Esophagus muscularis mucosa (tissue), 4 donors: Measurements from ENCODE around the gene PIK3CB. TPM values are rescaled to one million over a fixed set of nuclear protein-coding genes. Genes with fewer than 3 reads are reported as not detected.
A peak's percentile ranks its signal among the peaks of the same experiment; 100 is the strongest.
"Not testable (repeated sequence)": the region's sequence is repeated elsewhere in the genome, so short reads cannot be mapped to it uniquely, and the experiment has no call there.

Experiments
- DNase-seq: peaks from one replicate; pipeline ENCODE4 v3.0.0-alpha.2; 2017; ENCODE audit errors: extremely low spot score
- H3K27ac ChIP-seq, 4 donors: fragments of 200-600 bp; sonication (generic); replicated peaks in 1 of 4; 1 replicate in 3 of 4; 2 replicates in 1 of 4; pipeline ENCODE4 v1.5.1; 2016 to 2019; ENCODE audit warnings: mild to moderate bottlenecking in 1 of 4
- H3K27me3 ChIP-seq, 4 donors: fragments of 200-600 bp; sonication (generic); one replicate each; pipeline versions ENCODE4 v1.5.1 to v1.6.0; 2016 to 2019
- H3K36me3 ChIP-seq, 4 donors: fragments of 200-600 bp; sonication (generic); one replicate each; pipeline ENCODE4 v1.5.1; 2016 to 2019
- H3K4me1 ChIP-seq, 4 donors: fragments of 200-600 bp; sonication (generic); one replicate each; pipeline ENCODE4 v1.5.1; 2016 to 2019
- H3K4me3 ChIP-seq, 4 donors: fragments of 200-600 bp; sonication (generic); 1 replicate in 2 of 4; 2 replicates in 2 of 4; pipeline ENCODE4 v1.5.1; 2016 to 2019; ENCODE audit warnings: mild to moderate bottlenecking in 4 of 4, moderate library complexity in 1 of 4
- H3K9me3 ChIP-seq, 4 donors: fragments of 200-600 bp; sonication (generic); 1 replicate in 3 of 4; 2 replicates in 1 of 4; pipeline ENCODE4 v1.5.1; 2016 to 2019
- CTCF ChIP-seq, 3 experiments: fragments of 200-600 bp in 2 of 3; fragments of 450-650 bp in 1 of 3; sonication (generic) in 2 of 3; IDR thresholded peaks; one replicate each; pipeline ENCODE4 v1.5.1; 2017 to 2019; ENCODE audit warnings: antibody characterized with exemption in 3 of 3, mild to moderate bottlenecking in 2 of 3, moderate library complexity in 1 of 3
- EP300 ChIP-seq: sonication (generic); formaldehyde crosslinking; IDR thresholded peaks from one replicate; pipeline ENCODE4 v1.6.1; 2017; ENCODE audit warnings: antibody characterized with exemption
- POLR2A ChIP-seq: fragments of 450-650 bp; IDR thresholded peaks from one replicate; pipeline ENCODE4 v1.6.1; 2017; ENCODE audit warnings: antibody characterized with exemption, moderate library complexity, mild to moderate bottlenecking, low read depth
- POLR2AphosphoS5 ChIP-seq, 2 donors: sonication (generic); formaldehyde crosslinking; IDR thresholded peaks; one replicate each; pipeline ENCODE4 v1.6.1; 2017; ENCODE audit warnings: antibody characterized with exemption in 2 of 2
- WGBS: methylation state at CpG from one replicate; pipeline ENCODE4 v1.1.5; 2018; 5-methylcytosine and 5-hydroxymethylcytosine counted together
- intact Hi-C: fragments of 100-400 bp; cut with DNase I; formaldehyde crosslinking; loops from one replicate; pipeline ENCODE4 v1.15.1; 2023
- total RNA-seq, 4 donors: library from RNA; depleted of rRNA; stranded (reverse); fragments of >200 nt; gene quantifications; one replicate each; pipeline versions ENCODE4 v1.1.0 to v1.2.1, GENCODE V29; 2016

The PIK3CB gene
- total RNA-seq, 4 donors from 2014 or later: 32.1 to 42.7 (median 36.6) TPM

GRCh38 chr3:138799822-138800221, 34.9 kb downstream of the PIK3CB start:
- no peaks in the 10 kb centered on the region for H3K27me3 ChIP-seq
- H3K9me3 ChIP-seq: no peaks in the 10 kb centered on the region
- H3K4me1 ChIP-seq: peaks cover 11 to 39% (median 33%) of the 10 kb centered on the region in 4 donors
- DNase-seq: no peak
- peak overlapping the region; percentile 62 to 74 (median 70) for H3K27ac ChIP-seq
- TF ChIP-seq EP300: peak; percentile 88
- TF ChIP-seq CTCF (IDR thresholded peaks at IDR 0.05): no peak
- TF ChIP-seq POLR2AphosphoS5 (IDR thresholded peaks at IDR 0.05): peak; percentile 64 to 84
- intact Hi-C loops: no loop called here
- peaks cover 0 to 3% (median under 1%) of the 10 kb centered on the region in 4 donors for H3K36me3 ChIP-seq
- no peak overlapping the region for H3K4me3 ChIP-seq
- WGBS: 82% methylated on average over 3 of the region's 3 CpGs

DNA sequence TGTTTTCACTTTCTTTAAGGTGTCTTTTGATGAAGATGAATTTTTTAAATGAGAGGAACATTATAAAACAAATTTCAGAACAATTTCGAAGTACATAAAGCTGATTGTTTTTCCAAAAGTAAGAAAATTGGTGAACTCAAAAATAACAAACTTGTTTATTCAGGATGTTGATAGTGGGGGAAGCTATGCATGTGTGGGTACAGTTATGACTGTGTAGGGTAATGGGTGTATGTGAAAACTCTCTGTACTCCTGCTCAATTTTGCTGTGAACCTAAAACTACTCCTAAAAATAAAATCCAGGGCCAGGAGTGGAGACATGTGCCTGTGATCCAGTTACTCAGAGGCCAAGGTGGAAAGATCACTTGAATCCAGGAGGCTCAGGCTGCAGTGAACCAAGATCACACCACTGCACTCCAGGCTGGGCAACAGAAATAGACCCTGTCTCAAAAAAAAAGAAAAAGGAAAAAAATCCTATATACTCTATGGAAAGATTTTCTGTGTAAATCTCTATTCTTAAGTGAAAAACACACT, 37.2 kb downstream of the PIK3CB start:
- H3K27ac ChIP-seq: no peak overlapping the region

DNA sequence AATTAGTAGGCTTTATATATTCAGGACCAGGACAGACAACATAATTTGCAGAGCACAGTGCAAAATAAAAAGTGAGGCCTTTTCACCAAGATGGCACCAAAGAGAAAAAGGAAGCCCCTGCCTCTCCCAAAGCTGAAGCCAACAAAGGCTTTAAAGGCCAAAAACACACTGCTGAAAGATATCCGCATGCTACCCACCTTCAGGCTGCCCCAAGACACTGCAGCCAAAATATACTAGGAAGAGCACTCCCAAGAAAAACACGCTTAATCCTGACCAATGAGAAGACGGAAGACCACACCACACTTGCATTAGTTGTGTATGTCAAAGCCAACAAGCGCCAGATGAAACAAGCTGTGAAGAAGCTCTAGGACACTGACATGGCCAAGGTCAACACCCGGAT, 38.0 kb downstream of the PIK3CB start:
- no peak for DNase-seq
- peaks cover 11 to 26% (median 22%) of the 10 kb centered on the region in 4 donors for H3K4me1 ChIP-seq
- WGBS: 98% methylated on average over 5 of the region's 5 CpGs
- no peak overlapping the region for H3K4me3 ChIP-seq
- intact Hi-C loops: no loop called here
- TF ChIP-seq CTCF (IDR thresholded peaks at IDR 0.05) (no peak), EP300 (no peak), POLR2A (no peak), POLR2AphosphoS5 (IDR thresholded peaks at IDR 0.05) (no peak)
- no peak overlapping the region for H3K27ac ChIP-seq
- no peaks in the 10 kb centered on the region for H3K27me3 ChIP-seq
- peaks cover 6 to 31% (median 16%) of the 10 kb centered on the region in 4 donors for H3K36me3 ChIP-seq
- no peaks in the 10 kb centered on the region for H3K9me3 ChIP-seq

More for the DNA sequence above, 37.2 kb downstream of the PIK3CB start:
- intact Hi-C loops: no loop called here
- no peaks in the 10 kb centered on the region for H3K27me3 ChIP-seq
- TF ChIP-seq CTCF (IDR thresholded peaks at IDR 0.05) (no peak), POLR2A (no peak), EP300 (no peak), POLR2AphosphoS5 (IDR thresholded peaks at IDR 0.05) (no peak)
- DNase-seq: no peak
- H3K9me3 ChIP-seq: no peaks in the 10 kb centered on the region
- peaks cover 6 to 24% (median 15%) of the 10 kb centered on the region in 4 donors for H3K36me3 ChIP-seq
- 100% methylated on average over 1 of the region's 1 CpG for WGBS
- no peak overlapping the region for H3K4me3 ChIP-seq
- peaks cover 11 to 30% (median 26%) of the 10 kb centered on the region in 4 donors for H3K4me1 ChIP-seq

- Histone ChIP-seq H3K4me3 (no peak overlapping the region), H3K27me3 (no peaks in the 10 kb centered on the region), H3K4me1 (peaks cover 0 to 3% (median 0%) of the 10 kb centered on the region in 4 donors), H3K36me3 (peaks cover 0 to 3% (median 0%) of the 10 kb centered on the region in 4 donors), H3K9me3 (no peaks in the 10 kb centered on the region), H3K27ac (no peak overlapping the region)
- TF ChIP-seq POLR2A (no peak), EP300 (no peak), CTCF (IDR thresholded peaks at IDR 0.05) (no peak), POLR2AphosphoS5 (IDR thresholded peaks at IDR 0.05) (no peak)
- intact Hi-C loops: no loop called here
- 64% methylated on average over 3 of the region's 3 CpGs for WGBS
- DNase-seq: no peak
Observed at GRCh38 chr3:138786788-138787271, 47.9 kb downstream of the PIK3CB start.

- Histone ChIP-seq H3K27me3 (no peaks in the 10 kb centered on the region), H3K9me3 (no peaks in the 10 kb centered on the region), H3K4me3 (no peak overlapping the region), H3K27ac (no peak overlapping the region), H3K4me1 (peaks cover 0 to 3% (median 0%) of the 10 kb centered on the region in 4 donors), H3K36me3 (peaks cover 0 to 3% (median 0%) of the 10 kb centered on the region in 4 donors)
- no peak for DNase-seq
- TF ChIP-seq POLR2AphosphoS5 (IDR thresholded peaks at IDR 0.05) (no peak), CTCF (IDR thresholded peaks at IDR 0.05) (no peak), POLR2A (no peak), EP300 (no peak)
- intact Hi-C loops: no loop called here
Observed at GRCh38 chr3:138785951-138786350, 48.8 kb downstream of the PIK3CB start.

GRCh38 chr3:138785362-138785857, 49.3 kb downstream of the PIK3CB start:
- not testable (repeated sequence) for DNase-seq

More at GRCh38 chr3:138785362-138785857, 49.3 kb downstream of the PIK3CB start:
- intact Hi-C loops, H3K27me3 ChIP-seq, H3K4me1 ChIP-seq, H3K4me3 ChIP-seq, H3K36me3 ChIP-seq, H3K27ac ChIP-seq, H3K9me3 ChIP-seq: not testable (repeated sequence)
- 81% methylated on average over 7 of the region's 7 CpGs for WGBS
